GM15510 (cell line): ENCODE data around the gene TOX2.

Experiments
- POLR2A ChIP-seq: IDR thresholded peaks from 3 replicates; pipeline ENCODE4 v1.6.1; 2011; ENCODE audit warnings: borderline replicate concordance; ENCODE audit not compliant: insufficient read length; ENCODE audit errors: extremely low read depth

Gene TOX2

GRCh38 chr20:43909211-43909610 lies 5.4 kb upstream of the TOX2 start:
- no peak for TF ChIP-seq POLR2A

- TF ChIP-seq POLR2A, result no peak
Observed at GRCh38 chr20:43909720-43910119, 4.9 kb upstream of the TOX2 start.

- no peak for TF ChIP-seq POLR2A
Observed at GRCh38 chr20:43910564-43910963, 4.1 kb upstream of the TOX2 start.

- no peak for TF ChIP-seq POLR2A
Observed at GRCh38 chr20:43911066-43911465, 3.6 kb upstream of the TOX2 start.

DNA sequence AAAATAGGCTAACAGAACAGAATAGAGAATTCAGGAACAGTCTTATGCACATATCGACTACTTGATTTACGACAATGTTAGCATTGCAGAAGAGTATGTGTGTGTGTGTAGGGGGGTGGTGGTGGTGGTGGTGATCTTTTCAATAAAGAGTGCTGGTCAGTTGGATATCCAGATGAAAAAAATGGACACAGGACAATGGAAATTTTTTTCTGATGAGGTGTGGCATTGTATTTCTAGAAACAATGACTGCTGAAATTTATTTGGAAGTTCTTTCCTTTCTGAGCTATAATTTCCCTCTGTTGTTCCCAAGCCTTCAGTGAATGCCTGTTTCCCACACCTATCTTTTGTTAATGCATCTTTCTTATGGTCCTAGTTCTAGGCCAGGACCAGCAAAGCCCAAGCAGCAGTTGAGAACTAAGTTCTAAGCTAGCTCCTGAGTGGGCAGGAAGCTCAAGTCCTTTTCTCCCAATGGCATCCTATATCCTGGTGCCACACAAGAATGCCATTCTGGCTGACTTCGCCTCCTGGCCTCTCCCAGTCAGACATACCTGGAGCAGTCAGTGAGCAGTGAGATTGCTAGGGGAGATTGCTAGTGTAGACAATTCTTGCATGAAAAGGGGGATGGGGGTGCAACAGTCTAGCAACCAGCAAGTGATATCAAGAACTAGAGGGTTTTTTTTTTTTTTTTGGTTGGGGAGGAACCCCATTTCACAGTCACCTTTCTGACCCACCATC lies 1.2 kb upstream of the TOX2 start:
- TF ChIP-seq POLR2A, result no peak

DNA sequence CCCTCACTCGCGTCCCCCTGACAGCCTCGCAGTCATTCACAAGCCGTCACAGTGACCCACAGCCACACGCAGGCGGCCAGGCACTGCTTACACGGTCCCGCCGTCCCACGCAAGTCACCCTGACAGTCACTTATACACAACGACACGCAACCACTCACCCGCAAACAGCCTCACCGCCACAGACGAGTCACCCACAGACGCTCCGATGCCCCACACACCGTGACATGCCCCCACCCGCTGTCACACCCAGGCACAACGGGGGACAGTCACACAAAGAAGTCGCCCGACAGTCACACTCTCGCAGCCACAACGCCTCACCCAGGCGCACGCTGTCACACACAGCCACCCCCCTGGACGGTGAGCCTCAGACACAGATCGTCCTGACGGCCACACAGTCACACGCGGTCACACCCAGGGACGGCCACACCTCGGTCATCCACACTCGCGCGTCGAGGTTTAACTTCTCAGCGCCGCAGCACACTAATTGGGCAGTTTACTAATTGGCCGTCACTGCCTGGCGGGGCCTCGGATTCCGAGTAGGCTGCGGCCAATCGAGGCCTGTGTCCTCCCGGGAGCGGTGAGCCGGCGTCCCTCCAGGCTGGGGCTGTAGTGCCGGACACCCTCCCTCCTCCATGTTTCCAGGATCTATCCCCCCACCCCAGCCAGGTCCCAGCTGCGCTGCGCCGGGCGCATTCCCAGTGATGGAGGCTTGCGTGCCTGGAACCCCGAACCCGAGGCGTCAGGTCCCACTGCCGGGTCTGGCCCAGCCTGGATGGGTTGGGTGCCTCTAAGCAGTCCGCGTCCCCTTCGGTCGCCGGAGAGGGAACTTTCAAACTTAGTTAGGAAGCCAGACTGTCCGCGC lies 790 bp downstream of the TOX2 start:
- TF ChIP-seq POLR2A, result no peak

- TF ChIP-seq POLR2A, result no peak
Observed at GRCh38 chr20:43916073-43916880, 1.6 kb downstream of the TOX2 start.

- no peak for TF ChIP-seq POLR2A
Observed at GRCh38 chr20:43916881-43917371, 2.3 kb downstream of the TOX2 start.

- TF ChIP-seq POLR2A, result no peak
Observed at GRCh38 chr20:43917380-43917779, 2.7 kb downstream of the TOX2 start.

- TF ChIP-seq POLR2A, result no peak
Observed at GRCh38 chr20:43919686-43920403, 5.2 kb downstream of the TOX2 start.

DNA sequence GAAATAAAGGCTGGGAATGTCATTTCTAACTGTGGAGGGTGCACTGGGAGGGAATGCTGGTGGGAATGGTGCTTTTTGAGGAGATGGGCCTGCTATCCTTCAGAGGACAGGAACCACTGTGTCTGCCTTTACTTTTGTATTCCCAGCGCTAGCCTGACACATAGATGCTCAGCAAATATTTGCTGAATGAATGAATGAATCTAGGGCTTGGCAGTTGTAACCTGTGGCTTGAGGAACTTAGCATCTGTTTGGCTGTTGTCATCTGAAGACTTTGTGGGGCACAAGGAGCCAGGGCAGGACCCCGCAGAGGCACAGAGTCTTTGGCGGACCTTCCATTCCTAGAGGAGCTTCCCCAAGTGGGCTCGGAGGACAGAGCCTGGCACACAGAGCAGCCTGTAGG lies 6.1 kb downstream of the TOX2 start:
- TF ChIP-seq POLR2A, result no peak

- TF ChIP-seq POLR2A, result no peak
Observed at GRCh38 chr20:43921227-43921780, 6.7 kb downstream of the TOX2 start.

DNA sequence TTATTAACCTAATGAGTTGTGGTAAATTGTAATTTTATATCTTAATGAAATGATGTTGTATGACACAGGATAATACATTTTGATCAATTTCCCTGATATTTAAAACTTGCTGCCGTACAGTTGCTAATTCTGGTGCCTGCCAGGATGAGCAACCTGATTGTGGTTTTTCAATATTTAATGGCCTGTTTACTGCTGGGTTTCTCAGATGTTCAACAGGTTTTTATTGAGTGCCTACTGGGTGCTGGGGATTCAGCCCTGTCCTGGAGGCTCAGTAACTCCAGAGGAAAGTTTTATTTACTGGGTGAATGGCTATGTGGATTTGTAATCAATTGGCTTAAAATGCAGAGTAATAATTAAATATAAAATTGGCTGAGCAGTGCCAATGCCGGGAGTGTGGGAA lies 8.0 kb downstream of the TOX2 start:
- TF ChIP-seq POLR2A, result no peak

DNA sequence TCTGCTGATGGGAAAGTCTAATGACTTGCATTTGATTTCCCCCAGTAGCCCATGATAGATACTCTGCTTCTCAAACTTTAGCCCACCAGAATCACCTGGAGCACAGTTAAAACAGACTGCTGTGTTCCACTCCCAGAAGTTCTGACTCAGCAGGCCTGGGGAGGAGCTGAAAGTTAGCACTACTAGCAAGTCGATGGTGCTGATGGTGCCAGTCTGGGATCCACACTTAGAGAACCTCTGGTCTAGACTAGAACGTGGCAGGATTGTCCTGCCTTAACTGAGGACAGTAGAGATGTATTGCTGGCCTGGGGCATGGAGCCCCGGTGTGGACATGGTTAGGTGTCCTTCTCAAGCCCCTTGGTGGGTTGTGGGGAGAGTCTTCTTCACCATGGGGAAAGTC lies 8.7 kb downstream of the TOX2 start:
- no peak for TF ChIP-seq POLR2A
